GM21576 (cell line): ENCODE results near the gene TRIAP1.
"Not testable (repeated sequence)": the region's sequence is repeated elsewhere in the genome, so short reads cannot be mapped to it uniquely, and the experiment has no call there.

Experiments used
- ATAC-seq: cut with Tn5 transposase; IDR thresholded peaks from one replicate; pipeline ENCODE4 v1.9.1; 2021; ENCODE audit warnings: mild to moderate bottlenecking, moderate library complexity; ENCODE audit not compliant: unreplicated experiment

The TRIAP1 gene

DNA sequence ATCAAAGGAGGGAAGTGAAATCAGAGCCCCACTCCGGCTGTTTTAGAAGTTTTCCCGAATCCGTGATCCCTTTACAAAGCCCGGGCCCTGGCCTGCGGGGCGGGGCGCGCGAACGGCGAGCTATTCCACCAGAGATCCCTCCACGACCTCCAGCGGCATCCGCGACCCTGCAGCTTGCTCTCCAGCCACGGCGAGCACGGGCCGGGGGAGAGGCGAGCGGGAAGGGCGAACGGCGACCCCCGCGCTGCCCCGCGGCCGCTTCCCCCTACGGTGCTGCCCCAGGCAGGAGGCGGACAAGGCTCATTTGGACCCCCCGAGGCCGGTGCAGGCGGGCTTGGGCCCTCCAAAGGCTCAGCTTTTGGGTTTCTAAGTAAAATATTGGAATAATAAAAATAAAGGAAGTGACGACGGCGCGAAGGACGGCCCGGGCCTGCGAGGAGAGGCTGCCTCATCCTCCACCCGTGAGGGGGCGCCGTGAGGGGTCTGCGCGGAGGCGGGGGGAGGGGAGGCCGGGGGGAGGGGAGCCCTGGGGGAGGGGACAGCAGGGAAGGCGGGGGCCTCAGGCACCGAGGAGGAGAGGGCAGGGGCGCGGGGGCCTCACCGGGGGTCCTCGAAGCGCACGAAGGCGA lies 22.8 kb upstream of the TRIAP1 start:
- peak; percentile 23 for ATAC-seq

DNA sequence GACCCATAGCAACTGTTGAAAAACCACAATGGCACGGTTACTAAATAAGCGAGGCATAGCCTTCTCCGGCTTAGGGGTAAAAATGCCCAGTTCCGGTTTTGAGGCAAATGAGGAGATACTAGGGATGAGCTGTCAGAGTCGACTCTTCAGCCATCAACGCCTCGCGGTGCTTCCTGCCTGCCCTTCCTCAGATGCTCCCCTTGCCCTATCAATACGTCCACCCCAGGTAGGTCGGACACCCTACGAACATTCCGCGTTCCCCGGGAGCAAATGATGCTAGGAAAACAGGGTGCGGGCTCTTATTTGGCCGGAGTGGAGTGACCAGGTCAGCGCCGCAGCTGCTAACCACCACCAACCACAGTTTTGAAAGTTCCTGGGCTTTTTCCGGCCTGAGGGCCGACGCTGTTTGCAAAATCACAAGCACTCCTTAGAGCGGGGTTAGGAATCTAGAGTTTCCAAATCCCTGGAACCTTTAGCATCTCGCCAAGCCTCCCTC lies 22.2 kb upstream of the TRIAP1 start:
- no peak for ATAC-seq

DNA sequence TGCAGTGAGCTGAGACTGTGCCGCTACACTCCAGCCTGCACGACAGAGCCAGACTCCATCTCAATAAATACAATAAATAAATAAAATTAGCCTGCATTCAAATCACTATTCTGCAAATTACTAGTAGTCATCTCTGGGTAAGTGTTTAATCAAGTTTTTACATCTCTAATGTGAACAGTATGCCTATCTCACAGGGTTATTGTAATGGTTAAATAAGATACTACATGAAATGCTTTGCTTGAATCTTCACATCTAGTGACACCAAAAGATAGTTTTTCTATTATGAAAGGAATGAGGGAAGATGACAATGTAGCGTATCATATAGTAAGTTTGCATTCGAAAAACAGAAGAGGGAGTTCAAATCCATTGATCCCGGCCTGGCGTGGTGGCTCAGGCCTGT lies 21.3 kb upstream of the TRIAP1 start:
- ATAC-seq: no peak

DNA sequence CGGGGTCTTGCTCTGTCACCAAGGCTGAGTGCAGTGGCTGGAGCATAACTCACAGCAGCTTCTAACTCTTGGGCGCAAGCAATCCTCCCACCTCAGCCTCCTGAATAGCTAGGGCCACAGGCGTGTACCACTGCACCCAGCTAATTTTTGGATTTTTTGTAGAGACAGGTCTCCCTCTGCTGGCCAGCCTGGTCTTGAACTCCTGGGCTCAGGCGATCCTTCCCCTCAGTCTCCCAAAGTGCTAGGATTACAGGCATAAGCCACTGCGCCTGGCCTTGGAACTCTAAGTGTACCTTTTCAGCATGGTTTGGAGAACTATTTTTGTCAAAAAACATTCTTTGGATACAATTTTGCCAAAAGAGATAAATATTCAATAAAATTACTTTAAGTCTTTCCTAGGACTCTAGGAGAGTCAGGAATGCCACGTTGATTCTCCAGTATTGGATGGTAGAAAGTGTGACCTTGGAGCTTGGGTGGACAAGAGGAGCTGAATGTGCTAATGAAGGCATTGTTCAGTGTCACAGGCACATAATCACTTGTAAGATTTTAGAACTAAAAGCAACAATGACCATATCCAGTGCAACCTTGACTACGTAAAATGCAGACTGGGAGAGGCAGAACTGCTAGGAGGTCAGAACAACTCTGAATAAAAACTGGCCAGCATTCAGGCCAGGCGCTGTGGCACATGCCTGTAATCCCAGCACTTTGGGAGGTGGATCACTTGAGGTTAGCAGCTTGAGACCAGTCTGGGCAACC lies 20.6 kb upstream of the TRIAP1 start:
- no peak for ATAC-seq

DNA sequence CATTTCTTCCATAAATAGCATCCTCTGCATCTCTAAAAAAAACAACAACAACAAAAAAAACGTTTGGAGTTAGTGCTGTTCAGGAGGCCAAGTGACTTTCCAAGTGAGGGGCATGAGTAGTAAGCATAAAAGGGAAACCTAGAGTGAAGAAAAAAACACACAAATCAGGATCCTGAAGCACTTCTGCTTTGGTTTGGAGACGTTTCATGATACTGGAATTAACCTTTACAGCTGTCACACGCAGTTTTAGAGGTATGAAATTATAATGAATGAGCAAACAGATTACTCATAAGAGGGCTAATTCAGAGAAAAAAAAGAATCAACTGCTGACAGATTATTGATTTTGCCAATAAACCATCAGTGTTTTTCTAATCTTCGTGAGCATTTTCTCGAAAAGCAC lies 19.6 kb upstream of the TRIAP1 start:
- no peak for ATAC-seq

DNA sequence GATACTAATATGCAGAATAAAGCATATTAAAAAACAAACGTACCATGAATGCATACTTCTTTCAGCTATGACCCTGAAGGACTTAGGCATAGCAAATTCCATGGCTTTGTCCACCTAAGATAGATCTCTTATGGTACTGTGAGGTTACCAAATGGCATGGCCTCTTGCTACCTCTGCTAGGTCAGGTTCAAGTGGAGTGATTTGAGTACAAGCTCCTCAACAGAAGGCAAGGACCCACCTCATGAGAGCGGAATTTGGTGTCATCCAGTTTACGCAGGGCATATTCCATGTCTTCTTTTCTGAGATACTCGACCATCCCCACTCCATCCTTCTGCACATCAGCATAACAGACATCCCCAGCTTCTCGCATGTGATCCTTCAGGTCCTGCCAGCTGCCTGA lies 17.5 kb upstream of the TRIAP1 start:
- no peak for ATAC-seq

DNA sequence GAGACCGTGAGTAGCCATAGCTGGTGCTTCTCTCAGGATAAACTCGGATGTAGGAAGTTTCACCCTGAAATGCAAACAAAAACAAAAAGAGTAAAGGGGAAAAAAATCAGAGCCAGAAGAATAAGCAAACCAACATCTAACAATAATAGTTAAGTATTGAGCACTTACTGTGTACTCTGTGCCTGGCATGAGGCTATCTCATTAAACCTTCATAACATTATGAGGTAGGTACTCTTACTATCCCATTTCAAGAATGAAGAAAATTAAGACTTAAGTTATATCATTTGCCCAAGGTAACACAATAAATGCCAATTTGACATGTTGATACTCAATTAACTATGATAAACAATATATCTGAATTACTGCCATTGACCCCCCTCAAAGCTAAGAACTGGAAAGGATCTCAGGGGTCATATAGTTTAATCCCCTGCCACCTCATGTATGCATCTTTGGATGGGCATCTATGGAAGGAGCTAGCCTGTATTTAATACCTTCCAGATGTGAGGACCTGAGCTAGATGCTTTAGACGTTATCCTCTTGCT lies 16.0 kb upstream of the TRIAP1 start:
- no peak for ATAC-seq

DNA sequence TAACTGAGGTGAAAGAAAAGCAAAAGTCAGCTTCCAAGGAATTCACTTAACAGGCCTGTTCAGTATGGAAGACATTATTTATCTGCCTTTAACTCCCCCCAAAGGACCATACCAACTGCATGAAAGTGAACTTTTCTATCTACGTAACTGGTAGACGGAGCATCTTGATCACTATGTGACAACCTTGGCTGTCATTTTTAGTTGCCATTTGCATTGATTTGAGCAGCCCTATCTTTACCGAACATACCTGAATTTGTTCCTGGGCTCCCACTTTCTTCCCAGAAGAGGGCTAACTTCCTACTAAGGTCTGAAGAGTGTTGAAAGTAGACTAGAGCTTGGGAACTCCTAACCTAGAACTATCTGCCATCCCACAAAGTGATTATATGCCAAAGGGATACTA lies 14.0 kb upstream of the TRIAP1 start:
- no peak for ATAC-seq

DNA sequence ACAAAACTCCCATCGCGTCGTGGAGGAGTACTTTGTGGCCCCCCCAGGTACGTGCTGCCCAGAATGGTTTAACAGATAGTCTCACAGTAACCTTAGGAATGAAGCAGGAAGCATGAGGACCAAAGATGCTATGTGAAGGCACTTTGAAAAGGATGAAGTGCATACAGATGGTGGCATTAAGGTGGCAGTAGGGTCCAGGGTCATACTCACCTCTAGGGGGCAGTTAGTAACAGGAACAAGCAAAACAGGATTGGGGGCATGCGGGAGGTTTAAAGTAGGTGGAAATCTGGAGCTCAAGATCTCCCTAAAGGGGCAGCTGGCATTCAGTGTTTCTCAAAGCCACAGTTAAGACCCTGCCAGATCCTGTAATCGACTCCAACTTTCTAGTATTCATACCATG lies 10.9 kb upstream of the TRIAP1 start:
- ATAC-seq: no peak

DNA sequence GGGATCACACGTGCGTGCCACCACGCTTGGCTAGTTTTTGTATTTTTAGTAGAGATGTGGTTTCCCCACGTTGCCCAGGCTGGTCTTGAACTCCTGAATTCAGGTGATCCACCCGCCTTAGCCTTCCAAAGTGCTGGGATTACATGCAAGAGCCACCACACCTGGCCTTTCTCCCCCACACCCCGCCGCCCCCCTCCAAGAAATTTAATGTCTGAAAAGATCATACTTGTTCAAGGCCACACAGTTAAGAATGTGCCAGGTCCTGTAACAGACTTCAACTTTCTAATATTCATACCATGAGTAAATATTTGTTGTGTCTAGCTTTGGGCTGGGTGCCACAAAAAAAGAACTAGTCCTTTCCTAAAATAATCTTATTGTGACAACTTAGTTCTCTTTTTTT lies 9.1 kb upstream of the TRIAP1 start:
- no peak for ATAC-seq

DNA sequence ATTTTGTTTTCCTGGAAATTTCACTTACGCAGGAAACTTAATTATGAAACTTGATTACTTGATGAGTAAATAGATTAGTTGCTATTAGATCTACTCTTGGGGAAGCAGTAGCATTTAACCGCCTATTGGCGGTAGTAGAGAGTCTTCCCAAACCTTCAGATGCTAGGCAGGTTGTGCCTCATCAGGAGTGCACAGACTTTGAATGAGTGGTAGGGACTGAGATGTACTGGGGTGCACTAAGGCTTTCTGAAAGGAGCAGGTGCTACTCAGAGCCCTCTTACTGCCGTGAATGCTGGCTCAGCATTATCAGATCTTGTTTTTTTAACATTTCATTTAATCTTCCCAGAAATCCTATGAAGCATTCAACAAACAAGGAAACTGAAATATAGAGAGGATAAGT lies 7.8 kb upstream of the TRIAP1 start:
- no peak for ATAC-seq

DNA sequence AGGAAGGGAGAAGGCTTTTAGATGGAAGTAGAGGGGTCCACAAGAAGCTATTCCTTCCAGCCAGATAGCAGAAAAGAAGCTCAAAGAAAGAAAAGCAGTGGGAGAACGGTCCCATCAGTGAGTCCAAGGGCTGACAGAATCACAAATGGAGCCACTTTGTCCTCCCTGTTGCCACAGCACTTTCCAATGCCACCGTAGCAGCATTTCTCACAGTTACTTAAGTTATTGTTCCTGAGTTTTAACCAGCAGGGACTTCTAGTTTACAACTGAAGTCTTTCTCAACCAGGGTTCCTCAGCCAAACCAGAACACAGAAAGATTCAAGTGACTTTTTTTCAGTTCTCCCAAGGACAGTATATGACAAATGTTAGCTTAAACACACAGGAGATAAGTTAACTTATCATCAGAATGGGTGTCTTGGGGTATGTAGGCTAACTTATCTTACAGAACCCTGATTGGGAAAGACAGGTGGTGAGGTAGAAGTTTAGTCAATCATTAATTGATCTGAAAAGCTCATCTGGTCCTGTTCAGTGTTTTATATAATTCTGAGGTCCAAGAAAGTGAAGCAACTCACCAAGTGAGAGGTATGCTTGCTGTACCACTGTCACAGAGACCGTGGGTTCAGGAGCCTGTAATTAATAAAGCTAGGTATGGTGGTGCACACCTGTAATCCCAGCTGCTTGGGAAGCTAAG lies 7.0 kb upstream of the TRIAP1 start:
- no peak for ATAC-seq

DNA sequence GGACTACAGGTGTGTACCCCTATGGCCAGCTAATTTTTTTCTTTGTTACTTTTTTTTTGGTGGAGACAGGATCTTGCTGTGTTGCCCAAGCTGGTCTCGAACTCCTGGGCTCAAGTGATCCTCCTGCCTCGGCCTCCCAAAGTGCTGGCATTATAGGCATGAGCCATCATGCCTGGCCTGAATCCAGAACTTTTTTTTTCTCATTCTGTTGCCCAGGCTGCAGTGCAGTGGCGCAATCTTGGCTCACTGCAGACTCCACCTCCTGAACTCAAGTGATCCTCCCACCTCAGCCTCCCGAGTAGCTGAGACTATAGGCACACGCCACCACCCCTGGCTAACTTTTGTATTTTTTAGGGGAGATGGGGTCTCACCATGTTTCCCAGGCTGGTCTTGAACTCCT lies 6.3 kb upstream of the TRIAP1 start:
- ATAC-seq: not testable (repeated sequence)

DNA sequence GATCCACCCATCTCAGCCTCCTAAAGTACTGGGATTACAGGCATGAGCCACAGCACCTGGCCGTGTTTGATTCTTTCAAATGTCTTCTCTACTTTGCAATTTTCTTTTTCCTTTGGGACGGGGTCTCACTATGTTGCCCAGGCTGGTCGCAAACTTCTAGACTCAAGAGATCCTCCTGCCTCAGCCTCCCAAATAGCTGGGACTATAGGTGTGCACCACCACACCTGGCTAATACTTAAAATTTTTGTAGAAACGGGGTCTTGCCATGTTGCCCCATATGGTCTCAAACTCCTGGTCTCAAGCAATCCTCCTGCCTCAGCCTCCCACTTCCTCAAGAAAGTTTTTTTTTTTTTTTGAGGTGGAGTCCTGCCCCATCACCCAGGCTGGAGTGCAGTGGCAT lies 1.8 kb upstream of the TRIAP1 start:
- no peak for ATAC-seq

DNA sequence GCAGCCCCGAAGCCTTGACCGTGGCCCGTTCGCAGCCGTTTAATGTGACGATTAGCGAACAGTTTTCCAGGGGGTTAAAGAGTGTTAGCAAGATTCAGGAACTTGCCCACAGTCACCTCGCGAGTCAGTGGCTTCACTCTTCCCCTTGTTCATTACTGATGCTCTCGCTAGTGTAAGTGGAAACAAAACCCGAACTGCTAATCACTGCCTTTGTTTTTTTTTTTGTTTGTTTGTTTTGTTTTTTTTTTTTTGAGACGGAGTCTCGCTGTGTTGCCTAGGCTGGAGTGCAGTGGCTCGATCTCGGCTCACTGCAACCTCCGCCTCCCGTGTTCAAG lies 627 bp upstream of the TRIAP1 start:
- not testable (repeated sequence) for ATAC-seq

DNA sequence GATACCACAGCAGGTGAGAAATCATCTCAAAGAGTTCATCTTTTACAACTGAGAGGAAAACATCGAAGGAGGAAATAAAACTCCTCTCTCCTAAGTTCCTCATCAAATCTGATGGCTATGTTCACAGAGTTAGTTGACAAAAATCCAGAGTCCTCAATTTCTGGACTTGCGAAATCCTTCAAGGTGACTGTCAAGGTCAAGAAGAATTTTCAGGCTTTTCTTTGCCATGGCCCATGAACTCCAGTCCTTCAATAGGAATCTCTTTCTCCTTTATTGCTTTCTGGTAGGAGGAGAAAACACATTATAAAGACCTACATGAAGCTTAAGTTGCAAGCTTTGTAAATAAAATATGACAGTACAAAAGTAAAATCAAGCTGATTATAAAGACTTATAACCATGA lies 1.5 kb downstream of the TRIAP1 start:
- ATAC-seq: no peak

DNA sequence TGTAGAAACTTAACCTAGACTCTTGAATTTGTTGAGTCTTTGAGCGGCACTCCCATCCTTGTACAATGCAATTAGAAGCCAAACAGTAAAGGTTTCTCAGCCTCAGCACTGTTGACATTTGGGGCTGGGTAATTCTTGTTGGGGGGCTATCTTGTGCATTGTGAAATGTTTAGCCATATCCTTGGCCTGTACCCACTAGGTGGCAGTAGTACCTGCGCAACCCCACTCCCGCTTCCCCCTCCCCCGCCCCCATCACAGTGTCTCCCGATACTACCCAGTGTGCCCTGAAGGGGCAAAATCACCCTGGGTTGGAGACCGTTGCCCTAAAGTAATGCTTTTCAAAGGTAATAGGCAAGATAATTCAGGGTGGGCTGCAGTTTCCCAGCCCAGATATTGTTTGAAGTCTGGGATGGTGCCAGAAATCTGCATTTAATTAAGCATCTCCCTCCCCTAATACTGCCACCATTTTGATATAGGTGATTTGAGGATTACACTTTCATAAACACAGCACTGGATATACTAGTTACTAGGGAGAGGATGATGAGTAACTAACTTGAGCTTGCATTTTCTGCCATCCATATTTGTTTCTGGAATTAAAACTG lies 6.4 kb downstream of the TRIAP1 start:
- ATAC-seq: no peak

DNA sequence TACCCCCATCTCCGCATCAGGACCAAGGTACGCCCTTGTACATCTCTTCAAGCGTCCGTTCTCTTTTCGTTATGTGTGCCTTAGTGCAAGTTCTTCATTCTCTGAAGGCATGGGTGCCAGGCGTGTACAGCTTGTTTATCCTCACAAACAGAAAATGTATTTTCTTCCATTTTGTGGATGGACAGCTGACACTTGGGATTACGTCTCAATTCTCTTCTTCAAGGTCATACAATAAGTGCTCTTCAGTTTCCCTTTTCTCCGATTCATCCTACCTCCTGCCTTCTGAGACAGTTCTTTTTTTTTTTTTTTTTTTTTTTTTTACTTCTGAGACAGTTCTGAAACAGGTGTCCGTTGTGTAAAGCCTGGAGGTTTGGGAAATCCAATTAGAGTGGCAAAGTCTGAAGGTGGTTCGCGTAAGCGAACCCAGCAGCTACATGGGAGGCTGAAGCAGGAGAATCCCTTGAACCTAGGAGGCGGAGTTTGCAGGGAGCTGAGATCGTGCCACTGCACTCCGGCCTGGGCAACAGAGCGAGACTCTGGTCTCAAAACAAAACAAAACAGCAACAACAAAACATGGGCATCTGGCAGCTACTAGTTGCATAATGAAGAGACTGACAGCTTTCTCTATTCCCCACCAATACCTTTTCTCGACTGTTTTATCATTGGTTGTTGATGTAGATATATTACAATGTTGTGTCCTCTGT lies 7.5 kb downstream of the TRIAP1 start:
- no peak for ATAC-seq

DNA sequence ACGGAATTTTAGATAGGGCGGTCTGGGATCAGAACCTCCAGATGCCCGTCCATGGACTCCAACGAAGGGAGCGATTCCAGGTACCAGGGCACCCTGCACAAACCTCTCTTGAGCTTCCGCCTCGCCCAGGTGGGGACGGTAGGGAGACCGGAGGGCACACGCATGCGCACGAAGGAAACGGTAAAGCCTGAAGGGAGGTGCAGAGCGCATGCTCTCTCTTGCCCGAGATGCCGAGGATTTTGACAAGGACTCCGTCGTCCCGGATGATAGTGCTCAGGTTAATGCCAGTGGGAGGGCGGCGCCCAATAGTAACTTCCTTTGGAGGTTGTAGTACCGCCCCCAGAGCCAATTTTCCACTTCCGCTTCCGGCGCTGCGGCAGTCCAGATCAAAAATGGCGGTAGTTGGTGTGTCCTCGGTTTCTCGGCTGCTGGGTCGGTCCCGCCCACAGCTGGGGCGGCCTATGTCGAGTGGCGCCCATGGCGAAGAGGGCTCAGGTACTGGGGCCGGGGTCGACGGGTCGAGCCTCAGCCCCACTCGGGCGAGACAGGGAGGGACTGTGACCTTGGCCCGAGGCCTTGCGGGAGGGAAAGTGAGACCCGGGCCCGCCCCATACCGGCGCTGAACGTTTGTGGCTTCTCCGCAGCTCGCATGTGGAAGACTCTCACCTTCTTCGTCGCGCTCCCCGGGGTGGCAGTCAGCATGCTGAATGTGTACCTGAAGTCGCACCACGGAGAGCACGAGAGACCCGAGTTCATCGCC lies 8.3 kb downstream of the TRIAP1 start, which contains the start of gene COX6A1:
Gene COX6A1, plus strand, starts transcription at position 379 of the 760 bp plus-strand sequence. Its CDS starts 14 bp downstream, at position 393.
- ATAC-seq: peak; percentile 91
